Upper lobe of right lung (tissue), 1 donor: ENCODE measurements around the gene RRAS. TPM values are rescaled to one million over a fixed set of nuclear protein-coding genes. Genes with fewer than 3 reads are reported as not detected.

Experiments used
- ATAC-seq: fragments of 200-7000 bp; cut with Tn5 transposase; one replicate; pipeline ENCODE4 v1.9.1; 2020; ENCODE audit warnings: mild to moderate bottlenecking, moderate library complexity
- DNase-seq: peaks from one replicate; pipeline ENCODE4 v3.0.0-alpha.2; 2020
- H3K27ac ChIP-seq: fragments of 200-600 bp; one replicate; pipeline ENCODE4 v1.8.0; 2022
- H3K27me3 ChIP-seq: fragments of 200-600 bp; one replicate; pipeline ENCODE4 v1.8.0; 2022; ENCODE audit warnings: mild to moderate bottlenecking
- H3K36me3 ChIP-seq: fragments of 200-600 bp; one replicate; pipeline ENCODE4 v1.8.0; 2022
- H3K4me1 ChIP-seq: fragments of 200-600 bp; one replicate; pipeline ENCODE4 v1.8.0; 2022
- H3K4me3 ChIP-seq: fragments of 200-600 bp; one replicate; pipeline ENCODE4 v1.8.0; 2022; ENCODE audit warnings: mild to moderate bottlenecking
- H3K9me3 ChIP-seq: fragments of 200-600 bp; one replicate; pipeline ENCODE4 v1.8.0; 2022
- CTCF ChIP-seq: fragments of 200-600 bp; IDR thresholded peaks from one replicate; pipeline ENCODE4 v1.8.0; 2022; ENCODE audit warnings: antibody characterized with exemption
- intact Hi-C: fragments of 100-400 bp; cut with DNase I; formaldehyde crosslinking; loops from one replicate; pipeline ENCODE4 v1.11.0; 2022
- total RNA-seq: library from RNA; stranded (reverse); fragmentation: NEBNext Ultra II Directional; extraction: Animal tissue kit (Norgen Biotek cat#: 25700); gene quantifications from one replicate; pipeline ENCODE4 v1.2.1, GENCODE V29; 2021
- donor health status: DM: no; HTN: yes; CAD: no; lungs with severe emphysema.

Gene RRAS
- total RNA-seq, 1 donor from 2014 or later, result 138 TPM

GRCh38 chr19:49654581-49654980 is 14.6 kb upstream of the RRAS start:
- Histone ChIP-seq H3K27me3 (no peaks in the 10 kb centered on the region), H3K4me3 (no peak overlapping the region), H3K9me3 (no peaks in the 10 kb centered on the region), H3K4me1 (no peaks in the 10 kb centered on the region), H3K27ac (no peak overlapping the region), H3K36me3 (peaks cover 85% of the 10 kb centered on the region)
- ATAC-seq (no peak), DNase-seq (no peak)
- TF ChIP-seq CTCF, result no peak
- intact Hi-C loops, result no loop called here

GRCh38 chr19:49653466-49653806 is 13.5 kb upstream of the RRAS start:
- no peaks in the 10 kb centered on the region for H3K4me1 ChIP-seq
- H3K27ac ChIP-seq, result no peak overlapping the region
- peaks cover 85% of the 10 kb centered on the region for H3K36me3 ChIP-seq
- no peak overlapping the region for H3K4me3 ChIP-seq
- DNase-seq (no peak), ATAC-seq (no peak)
- TF ChIP-seq CTCF, result no peak
- H3K27me3 ChIP-seq, result no peaks in the 10 kb centered on the region
- H3K9me3 ChIP-seq, result no peaks in the 10 kb centered on the region
- intact Hi-C loops, result no loop called here

- Histone ChIP-seq H3K9me3 (no peaks in the 10 kb centered on the region), H3K4me3 (no peak overlapping the region), H3K4me1 (no peaks in the 10 kb centered on the region), H3K36me3 (peaks cover 86% of the 10 kb centered on the region), H3K27ac (no peak overlapping the region), H3K27me3 (no peaks in the 10 kb centered on the region)
- no peak for TF ChIP-seq CTCF
- ATAC-seq, result no peak
- intact Hi-C loops, result no loop called here
- DNase-seq, result no peak
These were observed 12.9 kb upstream of the RRAS start for GRCh38 chr19:49652551-49653465.

GRCh38 chr19:49651820-49652550 is 12.0 kb upstream of the RRAS start:
- intact Hi-C loops, result no loop called here
- Histone ChIP-seq H3K27ac (no peak overlapping the region), H3K27me3 (no peaks in the 10 kb centered on the region), H3K36me3 (peaks cover 86% of the 10 kb centered on the region), H3K9me3 (no peaks in the 10 kb centered on the region), H3K4me1 (no peaks in the 10 kb centered on the region), H3K4me3 (no peak overlapping the region)
- no peak for TF ChIP-seq CTCF
- no peak for ATAC-seq
- DNase-seq, result no peak

- Histone ChIP-seq H3K27ac (no peak overlapping the region), H3K27me3 (no peaks in the 10 kb centered on the region), H3K36me3 (peaks cover 86% of the 10 kb centered on the region), H3K9me3 (no peaks in the 10 kb centered on the region), H3K4me1 (no peaks in the 10 kb centered on the region), H3K4me3 (no peak overlapping the region)
- DNase-seq (peak; percentile 58), ATAC-seq (no peak)
- no peak for TF ChIP-seq CTCF
- intact Hi-C loops, result no loop called here
These were observed 11.3 kb upstream of the RRAS start for GRCh38 chr19:49651029-49651819.
